Left renal cortex interstitium (tissue), 4 donors: Measurements from ENCODE around the gene PRMT6. TPM values are rescaled to one million over a fixed set of nuclear protein-coding genes. Genes with fewer than 3 reads are reported as not detected.
"Not testable (repeated sequence)": the region's sequence is repeated elsewhere in the genome, so short reads cannot be mapped to it uniquely, and the experiment has no call there.

ENCODE experiments used
- DNase-seq, 4 donors: peaks; one replicate each; pipeline ENCODE4 v3.0.0-alpha.2; 2013; ENCODE audit warnings: low read depth in 4 of 4, low spot score in 2 of 4, missing footprints in 1 of 4
- polyA plus RNA-seq, 4 donors: library from polyadenylated mRNA; unstranded; fragments of 120-200 nt; gene quantifications; one replicate each; pipeline ENCODE4 v1.2.1, GENCODE V29; 2013; ENCODE audit not compliant: insufficient read length in 4 of 4

Gene PRMT6
- polyA plus RNA-seq, 4 donors: 40.6 to 48.3 (median 43.3) TPM

- DNase-seq: no peak
These were observed 34.9 kb downstream of the PRMT6 start for GRCh38 chr1:107091418-107091817.

DNA sequence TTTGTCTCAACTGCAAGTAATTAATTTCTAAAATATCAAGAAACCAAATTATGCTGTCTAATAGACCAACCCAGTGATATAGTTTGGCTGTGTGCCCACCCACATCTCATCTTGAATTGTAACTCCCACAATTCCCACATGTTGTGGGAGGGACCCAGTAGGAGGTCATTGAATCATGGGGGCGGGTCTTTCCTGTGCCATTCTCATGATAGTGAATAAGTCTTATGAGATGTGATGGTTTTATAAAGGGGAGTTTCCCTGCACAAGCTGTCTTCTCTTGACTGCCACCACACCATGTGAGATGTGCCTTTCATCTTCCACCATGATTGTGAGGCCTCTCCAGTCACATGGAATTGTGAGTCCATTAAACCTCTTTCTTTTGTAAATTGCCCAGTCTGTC lies 36.9 kb downstream of the PRMT6 start:
- not testable (repeated sequence) for DNase-seq

DNA sequence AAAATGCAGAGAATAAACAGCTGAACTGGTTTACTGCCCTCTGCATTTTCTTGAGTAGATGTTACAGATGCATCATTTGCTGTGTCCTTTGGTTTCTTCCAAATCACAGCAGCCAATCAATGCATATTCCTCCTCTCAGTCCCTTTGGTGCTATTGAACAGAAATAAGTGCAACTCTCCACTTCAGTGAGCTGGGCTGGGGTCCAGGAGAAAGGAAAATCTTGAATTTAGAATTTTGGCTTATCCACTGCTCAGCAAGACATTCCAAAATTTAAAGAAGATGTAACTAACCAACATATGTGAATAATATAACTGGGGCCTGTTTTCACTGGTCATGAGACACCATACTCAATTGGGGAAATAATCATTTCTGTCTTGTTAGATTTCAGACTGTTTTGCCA lies 39.2 kb downstream of the PRMT6 start:
- no peak for DNase-seq

- DNase-seq: no peak
These were observed 40.2 kb downstream of the PRMT6 start for GRCh38 chr1:107096690-107097089.

GRCh38 chr1:107098961-107099360 lies 42.5 kb downstream of the PRMT6 start:
- DNase-seq: no peak

- DNase-seq: no peak
These were observed 44.0 kb downstream of the PRMT6 start for GRCh38 chr1:107100331-107100984.

DNA sequence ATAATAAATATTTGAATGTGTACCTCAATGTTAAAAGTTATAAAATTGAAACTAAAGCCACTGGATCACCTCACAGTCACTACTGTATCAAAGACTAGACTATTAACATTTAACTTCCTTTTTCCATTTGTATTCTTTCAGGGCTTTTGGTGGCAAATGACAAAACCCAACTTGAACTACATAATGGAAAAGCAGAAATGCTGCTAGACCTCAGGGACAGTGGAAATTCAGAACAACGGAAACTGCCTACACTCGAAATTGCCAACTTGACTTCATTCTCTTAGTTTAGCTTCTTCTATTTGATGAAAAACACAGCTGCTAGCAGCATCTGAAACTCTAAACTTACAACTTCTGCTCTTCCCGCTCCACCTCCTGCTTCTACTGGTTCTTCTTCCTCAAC lies 49.4 kb downstream of the PRMT6 start:
- DNase-seq: no peak

Other genes starting within 250 kb of the PRMT6 start
- gene NTNG1, start 84.4 kb downstream of the PRMT6 start, polyA plus RNA-seq: 10 to 100 TPM; 22.5 to 40.0 (median 29.9) TPM